Measurements from ENCODE around the gene MAP7D3. TPM values are rescaled to one million over a fixed set of nuclear protein-coding genes. Genes with fewer than 3 reads are reported as not detected.
A peak's percentile ranks its signal among the peaks of the same experiment; 100 is the strongest.

MAP7D3 gene
- total RNA-seq, 4 donors from 2014 or later = 14.5 to 21.2 (median 17.1) TPM

DNA sequence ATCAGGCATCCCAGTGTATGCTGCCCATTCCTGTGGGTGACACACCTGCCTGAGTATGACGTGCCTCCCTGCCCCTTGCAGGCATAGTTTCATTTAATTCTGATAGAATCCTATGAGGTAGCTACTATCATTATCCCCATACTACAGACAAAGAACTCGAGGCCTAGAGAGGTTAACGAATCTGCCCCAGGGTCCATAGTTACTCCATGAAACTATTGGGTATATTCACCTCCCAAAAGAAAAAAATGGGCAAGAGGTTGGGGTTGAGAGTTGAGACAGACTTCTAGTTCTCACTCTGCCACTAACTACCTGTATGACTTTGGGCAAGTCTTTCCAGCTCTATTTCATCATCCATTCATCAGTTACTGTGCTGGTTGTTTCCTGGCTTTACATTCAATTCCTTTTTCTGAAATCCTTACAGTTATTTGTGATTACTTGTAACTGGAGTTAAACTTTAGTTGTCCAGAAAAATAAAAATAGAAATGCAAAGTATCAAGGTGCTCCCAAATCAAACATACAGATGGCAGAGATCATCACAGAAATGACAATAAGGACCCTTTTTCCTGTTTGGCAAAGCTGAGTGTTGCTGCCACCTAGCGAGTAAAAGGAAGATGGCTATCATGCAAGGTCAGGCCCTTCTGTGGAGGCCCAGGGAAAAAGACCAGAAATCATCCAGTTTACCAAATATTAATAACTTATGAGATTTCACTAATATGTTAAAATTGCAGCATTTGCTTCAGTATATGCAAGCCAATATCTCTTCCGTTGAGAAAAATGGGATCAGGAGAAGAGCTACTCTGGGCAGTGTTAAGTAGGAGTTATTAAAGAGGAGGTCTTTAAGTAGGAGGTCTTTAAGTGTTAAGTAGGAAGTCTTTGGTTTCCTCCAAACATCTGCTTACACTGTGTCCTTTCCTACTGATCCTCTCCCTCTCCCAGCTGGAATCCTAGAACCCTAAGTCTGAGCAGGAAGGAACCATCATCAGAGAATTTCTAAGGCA, 17.1 kb upstream of the MAP7D3 start:
- H3K27me3 ChIP-seq = no peaks in the 10 kb centered on the region
- WGBS = 55% methylated on average over 5 of the region's 5 CpGs
- no peaks in the 10 kb centered on the region for H3K36me3 ChIP-seq
- no peak overlapping the region for H3K27ac ChIP-seq (replicated peaks in 1 of 4)
- no peaks in the 10 kb centered on the region for H3K4me1 ChIP-seq
- intact Hi-C loops (cut with DNase I) = loop anchor here (2.0 to 5.0 kb wide), 3 partner anchors 51 to 242 kb away; no protein-coding TSS in a partner anchor
- no peaks in the 10 kb centered on the region for H3K9me3 ChIP-seq
- H3K4me3 ChIP-seq = no peak overlapping the region
- TF ChIP-seq EP300 (IDR thresholded peaks at IDR 0.05) = no peak
- TF ChIP-seq POLR2A (IDR thresholded peaks at IDR 0.05; ENCODE audit: low read depth) = no peak
- TF ChIP-seq, protein P1, sequence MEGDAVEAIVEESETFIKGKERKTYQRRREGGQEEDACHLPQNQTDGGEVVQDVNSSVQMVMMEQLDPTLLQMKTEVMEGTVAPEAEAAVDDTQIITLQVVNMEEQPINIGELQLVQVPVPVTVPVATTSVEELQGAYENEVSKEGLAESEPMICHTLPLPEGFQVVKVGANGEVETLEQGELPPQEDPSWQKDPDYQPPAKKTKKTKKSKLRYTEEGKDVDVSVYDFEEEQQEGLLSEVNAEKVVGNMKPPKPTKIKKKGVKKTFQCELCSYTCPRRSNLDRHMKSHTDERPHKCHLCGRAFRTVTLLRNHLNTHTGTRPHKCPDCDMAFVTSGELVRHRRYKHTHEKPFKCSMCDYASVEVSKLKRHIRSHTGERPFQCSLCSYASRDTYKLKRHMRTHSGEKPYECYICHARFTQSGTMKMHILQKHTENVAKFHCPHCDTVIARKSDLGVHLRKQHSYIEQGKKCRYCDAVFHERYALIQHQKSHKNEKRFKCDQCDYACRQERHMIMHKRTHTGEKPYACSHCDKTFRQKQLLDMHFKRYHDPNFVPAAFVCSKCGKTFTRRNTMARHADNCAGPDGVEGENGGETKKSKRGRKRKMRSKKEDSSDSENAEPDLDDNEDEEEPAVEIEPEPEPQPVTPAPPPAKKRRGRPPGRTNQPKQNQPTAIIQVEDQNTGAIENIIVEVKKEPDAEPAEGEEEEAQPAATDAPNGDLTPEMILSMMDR (IDR thresholded peaks at IDR 0.05) = peak; percentile 74 to 79 (median 79)
- TF ChIP-seq POLR2AphosphoS5 (IDR thresholded peaks at IDR 0.05) = peak in 1 of 2 donors; percentile 6
- no peak for DNase-seq (ENCODE audit: extremely low spot score)

DNA sequence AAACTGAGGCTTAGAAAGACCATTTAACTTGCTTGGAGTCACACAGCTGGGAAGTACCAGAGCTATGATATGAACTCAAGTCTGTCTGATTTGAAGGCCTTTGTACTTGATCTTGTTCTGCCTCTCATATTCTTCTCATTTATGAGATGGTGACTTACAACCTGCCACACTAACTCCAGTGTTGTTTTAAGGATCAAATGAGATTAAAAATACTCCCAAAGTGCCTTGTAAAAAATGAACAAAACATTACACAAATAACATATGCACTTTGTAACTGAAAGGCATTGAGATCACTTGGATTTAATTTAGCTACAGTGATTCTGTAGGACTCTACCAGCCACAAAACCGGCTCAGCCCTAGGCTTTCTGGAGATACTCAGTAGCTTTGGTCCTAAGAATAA, 15.6 kb upstream of the MAP7D3 start:
- no peaks in the 10 kb centered on the region for H3K36me3 ChIP-seq
- no peak for DNase-seq (ENCODE audit: extremely low spot score)

DNA sequence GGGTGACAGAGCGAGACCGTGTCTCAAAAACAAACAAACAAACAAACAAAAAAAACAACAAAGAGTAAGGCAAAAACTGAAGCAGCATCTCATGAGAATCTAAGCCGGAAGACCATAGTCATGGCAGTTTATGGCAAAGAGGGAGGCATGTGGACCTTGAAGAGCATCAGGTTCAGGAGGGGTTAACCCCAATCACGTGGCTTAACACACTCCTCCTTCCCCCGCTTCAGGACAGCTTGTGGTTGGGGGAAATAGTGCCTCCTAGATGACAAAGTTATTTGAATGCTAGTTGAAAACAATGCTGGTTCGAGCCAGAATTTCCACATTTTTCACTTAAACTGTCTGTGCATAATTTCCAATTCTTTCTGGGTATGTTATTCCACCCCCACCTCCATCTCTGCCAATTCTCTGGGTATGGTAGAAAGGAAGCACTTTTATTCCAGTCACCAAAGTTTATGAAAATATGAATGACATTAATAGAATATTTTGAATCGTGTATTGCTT, 11.7 kb upstream of the MAP7D3 start:
- Histone ChIP-seq H3K9me3 (no peaks in the 10 kb centered on the region), H3K4me3 (no peak overlapping the region), H3K4me1 (peaks cover 8 to 33% (median 30%) of the 10 kb centered on the region in 4 donors), H3K27me3 (no peaks in the 10 kb centered on the region), H3K36me3 (no peaks in the 10 kb centered on the region), H3K27ac (replicated peaks in 1 of 4) (peak overlapping the region in 1 of 4 donors; percentile 74)
- DNase-seq (ENCODE audit: extremely low spot score) = no peak
- TF ChIP-seq POLR2AphosphoS5 (IDR thresholded peaks at IDR 0.05) (no peak), POLR2A (IDR thresholded peaks at IDR 0.05; ENCODE audit: low read depth) (no peak), EP300 (IDR thresholded peaks at IDR 0.05) (no peak)
- TF ChIP-seq, protein P1 (IDR thresholded peaks at IDR 0.05) = no peak
- intact Hi-C loops (cut with DNase I) = no loop called here
- WGBS = 63% methylated on average over 7 of the region's 7 CpGs

More for the DNA sequence above, 15.6 kb upstream of the MAP7D3 start:
- WGBS = 54% methylated on average over 1 of the region's 1 CpG
- TF ChIP-seq, protein P1 (IDR thresholded peaks at IDR 0.05) = no peak
- TF ChIP-seq POLR2A (IDR thresholded peaks at IDR 0.05; ENCODE audit: low read depth) = no peak
- TF ChIP-seq EP300 (IDR thresholded peaks at IDR 0.05) = no peak
- TF ChIP-seq POLR2AphosphoS5 (IDR thresholded peaks at IDR 0.05) = no peak
- no peak overlapping the region for H3K4me3 ChIP-seq
- H3K27ac ChIP-seq (replicated peaks in 1 of 4) = no peak overlapping the region
- H3K4me1 ChIP-seq = peaks cover 0 to 8% (median 5%) of the 10 kb centered on the region in 4 donors
- intact Hi-C loops (cut with DNase I) = loop anchor here (5.0 kb wide), 2 partner anchors 50 to 95 kb away; no protein-coding TSS in a partner anchor
- no peaks in the 10 kb centered on the region for H3K27me3 ChIP-seq
- no peaks in the 10 kb centered on the region for H3K9me3 ChIP-seq

DNA sequence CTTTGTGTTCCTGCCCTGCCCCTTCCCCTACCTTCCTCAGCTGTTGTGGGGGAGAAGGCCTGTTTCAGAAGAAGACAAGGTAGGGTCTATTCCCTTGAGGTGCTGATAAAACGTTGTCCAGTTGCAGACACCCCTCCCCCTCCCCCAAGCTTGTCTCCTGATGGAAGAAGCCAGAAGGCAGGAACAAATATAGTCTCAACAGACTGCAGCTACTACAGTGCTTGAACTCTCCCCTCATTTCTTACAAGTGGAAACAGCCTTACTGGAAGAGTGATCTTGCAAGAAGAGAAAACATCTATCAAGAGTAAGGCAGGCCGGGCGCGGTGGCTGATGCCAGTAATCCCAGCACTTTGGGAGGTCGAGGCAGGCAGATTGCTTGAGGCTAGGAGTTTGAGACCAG, 11.0 kb upstream of the MAP7D3 start:
- H3K4me1 ChIP-seq = peaks cover 8 to 33% (median 30%) of the 10 kb centered on the region in 4 donors
- H3K27me3 ChIP-seq = no peaks in the 10 kb centered on the region
- WGBS = 72% methylated on average over 5 of the region's 5 CpGs
- no peak for DNase-seq (ENCODE audit: extremely low spot score)
- TF ChIP-seq, protein P1 (IDR thresholded peaks at IDR 0.05) = no peak
- TF ChIP-seq POLR2AphosphoS5 (IDR thresholded peaks at IDR 0.05) (no peak), EP300 (IDR thresholded peaks at IDR 0.05) (no peak)
- H3K9me3 ChIP-seq = no peaks in the 10 kb centered on the region
- no peaks in the 10 kb centered on the region for H3K36me3 ChIP-seq
- H3K4me3 ChIP-seq = no peak overlapping the region
- intact Hi-C loops (cut with DNase I) = no loop called here
- peak overlapping the region in 2 of 4 donors; percentile 58 to 74 for H3K27ac ChIP-seq (replicated peaks in 1 of 4)

Data from esophagus muscularis mucosa (tissue), 4 donors.